GM19372 (cell line): ENCODE measurements around the gene PDE4D.

Experiments
- ATAC-seq: cut with Tn5 transposase; IDR thresholded peaks from one replicate; pipeline ENCODE4 v1.9.1; 2021; ENCODE audit warnings: mild to moderate bottlenecking, low read depth, moderate library complexity; ENCODE audit not compliant: unreplicated experiment

PDE4D gene

GRCh38 chr5:59537961-59538749 is 355.4 kb downstream of the PDE4D start:
- no peak for ATAC-seq

DNA sequence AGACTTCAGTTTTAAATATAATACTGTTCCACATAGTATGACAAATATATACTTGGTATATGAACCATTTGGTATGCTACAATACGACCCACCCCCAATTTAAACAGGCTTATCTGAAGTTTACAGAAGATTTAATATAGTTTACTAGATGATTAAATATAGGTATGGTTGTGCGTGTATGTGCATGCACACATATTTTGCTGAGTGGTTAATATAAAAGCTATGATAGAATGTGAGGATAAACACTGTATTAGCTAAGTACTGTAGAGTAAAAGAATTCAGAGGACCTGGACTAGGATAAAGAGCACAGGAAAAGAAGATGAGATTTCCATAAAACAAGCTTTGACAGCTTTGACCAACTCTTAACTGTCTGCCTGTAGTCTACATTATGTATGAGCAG is 356.7 kb downstream of the PDE4D start:
- ATAC-seq: no peak

- ATAC-seq: no peak
Measured at GRCh38 chr5:59535561-59535960, 358.0 kb downstream of the PDE4D start.

- no peak for ATAC-seq
Measured at GRCh38 chr5:59533730-59534108, 359.8 kb downstream of the PDE4D start.

- no peak for ATAC-seq
Measured at GRCh38 chr5:59532979-59533729, 360.4 kb downstream of the PDE4D start.

DNA sequence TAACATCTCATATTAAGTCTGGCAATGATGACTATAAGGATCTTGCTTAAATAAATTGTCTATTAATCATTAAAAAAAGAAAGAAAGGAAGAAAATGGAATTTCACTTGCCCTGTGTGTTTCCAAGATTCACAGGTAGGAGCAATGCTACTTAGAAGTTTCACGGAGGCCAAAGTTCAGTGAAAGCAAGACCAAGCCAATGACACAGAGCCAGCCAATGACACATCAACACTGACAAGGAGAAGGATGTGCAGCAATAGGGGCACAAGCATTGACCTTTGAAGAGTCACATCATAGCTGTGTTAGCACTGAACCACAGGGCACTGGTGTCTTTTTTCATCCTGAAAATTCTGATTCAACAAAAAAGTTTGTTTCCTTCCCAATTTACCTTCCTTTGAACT is 364.3 kb downstream of the PDE4D start:
- ATAC-seq: no peak

- ATAC-seq: no peak
Measured at GRCh38 chr5:59528202-59528862, 365.2 kb downstream of the PDE4D start.

DNA sequence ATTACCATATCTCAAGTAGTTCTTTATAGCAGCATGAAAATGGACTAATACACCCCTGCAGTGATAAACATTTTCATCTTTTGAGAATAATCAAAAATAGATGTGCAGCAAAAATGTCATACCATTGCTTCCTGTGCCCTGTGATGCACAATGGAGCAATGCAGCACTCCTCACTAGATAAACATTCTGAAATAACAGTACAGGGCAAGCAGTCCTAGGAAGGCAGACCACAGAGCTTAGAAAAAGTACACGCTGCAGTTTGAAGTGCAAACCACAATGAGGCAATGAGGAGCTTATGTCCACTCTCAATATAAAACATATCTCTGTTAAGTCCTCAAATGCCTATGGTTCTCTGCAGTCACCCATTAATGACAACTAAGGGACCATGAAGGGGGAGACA is 367.6 kb downstream of the PDE4D start:
- no peak for ATAC-seq

DNA sequence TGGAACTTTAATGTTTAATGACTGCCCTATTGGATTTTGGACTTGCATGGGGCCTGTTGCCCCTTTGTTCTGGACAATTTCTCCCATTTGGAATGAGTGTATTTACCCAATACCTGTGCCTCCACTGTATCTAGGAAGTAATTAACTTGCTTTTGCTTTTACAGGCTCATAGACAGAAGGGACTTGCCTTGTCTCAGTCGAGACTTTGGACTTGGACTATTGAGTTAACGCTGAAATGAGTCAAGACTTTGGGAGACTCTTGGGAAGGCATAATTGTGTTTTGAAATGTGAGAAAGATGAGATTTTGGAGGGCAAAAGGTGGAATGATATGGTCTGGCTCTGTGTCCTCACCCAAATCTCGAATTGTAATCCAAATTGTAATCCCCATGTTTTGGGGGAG is 368.2 kb downstream of the PDE4D start:
- no peak for ATAC-seq

GRCh38 chr5:59522201-59522831 is 371.2 kb downstream of the PDE4D start:
- ATAC-seq: no peak

DNA sequence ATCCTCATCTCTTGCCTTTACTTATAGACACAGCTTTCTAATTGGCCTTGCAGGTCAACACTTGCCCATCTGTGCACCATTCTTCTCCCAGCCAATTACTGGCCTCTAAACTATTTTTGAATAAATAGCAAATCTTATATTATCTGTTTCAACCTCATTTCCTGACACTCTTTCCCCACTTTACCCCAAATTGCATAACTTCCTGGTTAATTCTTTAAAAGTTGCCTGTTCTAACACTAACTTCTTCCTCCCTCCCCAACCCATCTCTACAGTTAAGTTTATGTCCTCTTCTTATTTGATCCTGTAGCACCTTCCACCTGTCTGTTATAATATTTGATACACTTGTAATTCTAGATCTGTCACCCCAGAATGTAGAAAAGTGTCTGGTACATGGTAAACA is 372.1 kb downstream of the PDE4D start:
- ATAC-seq: no peak

DNA sequence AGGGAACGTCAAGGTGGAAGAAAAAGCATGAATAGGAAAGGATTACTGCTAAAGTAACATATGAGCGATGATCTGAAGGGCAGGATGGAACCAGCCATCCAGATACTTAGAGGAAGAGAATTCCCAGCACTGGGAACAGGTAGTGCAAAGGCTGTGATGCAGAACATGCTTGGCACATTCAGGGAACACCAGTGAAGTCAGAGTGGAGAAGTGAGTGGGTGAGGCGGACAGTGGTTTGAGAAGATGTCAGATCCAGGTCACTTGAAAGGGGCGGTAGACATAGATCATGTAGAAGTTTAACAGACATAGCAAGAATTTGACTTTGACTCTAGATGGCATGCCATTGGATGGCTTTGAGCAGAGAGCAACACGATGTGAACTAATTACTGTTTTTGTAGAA is 374.2 kb downstream of the PDE4D start:
- ATAC-seq: no peak

GRCh38 chr5:59517926-59518585 is 375.5 kb downstream of the PDE4D start:
- ATAC-seq: no peak

DNA sequence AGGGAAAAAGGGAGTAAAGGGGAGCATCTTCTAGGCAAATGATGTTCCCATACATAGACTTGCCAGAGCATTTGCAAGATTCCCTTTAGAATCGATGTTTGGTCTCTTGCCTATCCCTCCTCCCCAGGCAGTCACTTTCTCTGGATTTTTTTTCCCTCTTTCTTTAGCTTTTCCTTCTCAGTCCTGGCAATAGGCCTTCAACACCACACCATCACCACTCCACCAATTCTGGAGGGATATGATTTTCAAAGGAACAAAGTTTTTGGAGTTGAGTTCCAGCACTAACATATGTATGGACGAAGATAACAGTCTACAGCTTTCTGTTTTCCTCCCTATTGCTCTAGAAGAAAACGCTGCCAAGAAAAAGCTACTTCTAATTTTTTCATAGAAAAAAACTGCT is 377.4 kb downstream of the PDE4D start:
- no peak for ATAC-seq

DNA sequence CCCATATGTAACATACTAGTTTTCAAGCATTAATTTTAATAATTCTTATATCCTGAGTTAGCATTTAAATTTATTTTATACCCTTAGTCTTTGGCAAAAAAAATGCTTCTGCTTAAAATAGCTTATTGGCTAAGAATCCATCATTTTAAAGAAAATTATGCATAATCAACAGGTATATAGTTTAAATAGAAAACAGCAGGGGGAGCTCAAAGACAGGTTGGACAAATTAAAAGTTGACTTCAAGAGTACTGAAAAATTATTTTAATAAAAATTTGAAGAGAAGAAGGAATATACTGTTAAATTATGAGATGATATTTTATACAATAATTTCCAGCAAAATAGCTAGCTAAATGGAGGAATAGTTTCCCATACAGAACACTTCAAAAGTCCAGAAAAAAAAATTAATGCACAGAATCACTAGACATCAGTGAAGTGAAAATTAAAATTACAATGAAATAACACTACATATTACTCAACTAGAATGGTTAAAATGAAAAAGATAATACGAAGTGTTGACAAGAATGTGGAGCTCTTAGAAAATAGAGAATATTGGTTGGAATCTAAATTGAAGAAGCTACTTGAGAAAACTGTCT is 387.1 kb downstream of the PDE4D start:
- ATAC-seq: no peak

- ATAC-seq: no peak
Measured at GRCh38 chr5:59504043-59504442, 389.5 kb downstream of the PDE4D start.

DNA sequence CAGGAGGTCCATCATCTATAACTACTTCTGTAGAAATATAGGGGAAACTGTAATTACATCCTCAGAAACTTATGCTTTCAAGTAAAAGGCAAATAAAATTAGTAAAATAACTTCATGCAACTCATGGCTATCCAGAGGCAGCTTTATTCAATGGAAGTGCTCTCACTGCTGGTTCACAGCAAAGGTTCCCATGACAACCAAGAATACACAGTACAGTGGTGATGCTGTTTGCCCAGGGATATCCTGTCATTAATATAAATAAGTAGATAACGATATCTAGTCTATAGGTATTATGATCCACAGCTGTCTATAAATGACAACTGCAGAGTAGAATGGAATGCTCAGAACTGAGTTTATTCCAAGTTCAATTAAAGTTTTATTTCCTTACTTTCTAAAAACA is 390.3 kb downstream of the PDE4D start:
- ATAC-seq: no peak

GRCh38 chr5:59501316-59501715 is 392.2 kb downstream of the PDE4D start:
- ATAC-seq: no peak

DNA sequence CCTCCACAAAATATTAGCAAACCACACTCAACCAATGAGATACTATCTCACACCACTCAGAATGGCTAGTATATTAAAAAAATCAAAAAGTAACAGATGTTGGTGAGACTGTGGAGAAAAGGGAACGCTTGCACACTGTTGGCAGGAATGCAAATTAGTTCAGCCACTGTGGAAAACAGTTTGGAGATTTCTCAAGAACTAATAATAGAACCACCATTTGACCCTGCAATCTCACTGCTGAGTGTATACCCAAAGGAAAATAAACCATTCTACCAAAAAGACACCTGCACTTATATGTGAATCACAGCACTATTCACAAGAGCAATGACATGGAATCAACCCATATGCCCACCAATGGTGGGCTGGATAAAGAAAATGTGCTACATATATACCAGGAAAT is 393.5 kb downstream of the PDE4D start:
- ATAC-seq: no peak

DNA sequence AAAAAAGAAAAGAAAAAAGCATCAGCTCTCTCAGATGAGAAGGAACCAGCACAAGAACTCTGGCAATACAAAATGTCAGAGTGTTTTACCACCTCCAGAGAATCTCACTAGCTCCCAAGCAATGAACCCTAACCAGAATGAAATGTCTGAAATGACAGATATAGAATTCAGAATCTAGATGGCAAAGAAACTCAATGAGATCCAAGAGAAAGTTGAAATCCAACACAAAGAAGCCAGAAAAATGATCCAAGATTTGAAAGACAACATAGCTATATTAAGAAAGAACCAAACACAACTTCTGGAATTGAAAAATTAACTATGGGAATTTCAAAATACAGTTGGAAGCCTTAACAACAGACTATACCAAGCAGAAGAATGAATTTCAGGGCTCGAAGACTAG is 396.3 kb downstream of the PDE4D start:
- no peak for ATAC-seq
